ENCODE results near the gene ECE1.

The ECE1 gene

DNA sequence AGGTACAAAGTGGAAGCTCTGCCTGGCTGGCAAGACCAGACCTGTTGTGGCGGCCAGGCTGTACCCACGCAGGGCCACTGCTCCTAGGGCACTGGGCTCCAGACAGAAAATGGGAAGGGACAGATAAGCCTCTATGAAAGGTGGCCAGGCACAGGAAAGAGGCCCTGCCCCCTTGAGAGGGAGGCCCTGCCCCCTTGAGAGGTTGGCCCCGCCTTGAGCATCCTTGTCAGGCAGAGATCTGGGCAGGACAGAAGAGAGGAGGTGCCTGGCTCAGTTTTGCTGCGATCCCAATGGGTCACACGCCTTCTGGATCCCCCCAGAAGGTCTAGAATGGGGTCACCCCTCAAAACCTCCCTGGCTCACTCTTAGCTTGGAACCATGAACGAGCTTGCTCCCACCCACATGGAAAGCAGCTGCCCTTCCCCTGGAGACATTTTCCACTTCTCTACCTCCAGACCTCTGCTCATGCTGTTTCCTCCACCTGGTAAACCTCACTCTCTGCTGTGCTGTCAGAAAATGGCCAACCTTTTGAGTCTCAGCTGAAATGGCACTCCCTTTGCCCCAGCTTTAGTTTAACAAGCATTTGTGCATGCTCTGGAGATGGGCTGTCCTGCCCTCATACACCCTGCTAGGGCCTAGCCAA lies 17.5 kb upstream of the ECE1 start:
- 84% methylated on average over 3 of the region's 6 CpGs for WGBS (ENCODE audit: insufficient coverage)
- no peak overlapping the region for H3K4me3 ChIP-seq (ENCODE audit: control insufficient read depth in 1 of 7, extremely low read depth in 1 of 7, insufficient read depth in 4 of 7, low read depth in 2 of 7, low read length in 6 of 7)
- no peaks in the 10 kb centered on the region for H3K36me3 ChIP-seq (ENCODE audit: control insufficient read depth in 4 of 4, insufficient read depth in 4 of 4, low read length in 3 of 4)
- ChIA-PET POLR2A (no interaction called here), CTCF (interaction anchor here (1.3 to 2.1 kb wide), 2 partner anchors 14 to 26 kb away, joined by 5 to 7 read pairs; no protein-coding TSS in a partner anchor)
- no peak overlapping the region for H3K27ac ChIP-seq (ENCODE audit: insufficient read depth in 1 of 2, low read depth in 1 of 2, low read length in 2 of 2, poor library complexity in 1 of 2, severe bottlenecking in 2 of 2)
- H3K9me3 ChIP-seq (ENCODE audit: control extremely low read depth in 1 of 5, control insufficient read depth in 4 of 5, insufficient read depth in 2 of 5, low read depth in 1 of 5, low read length in 4 of 5): peaks cover 0 to 1% (median 0%) of the 10 kb centered on the region in 5 experiments
- no peak for DNase-seq
- H3K27me3 ChIP-seq (replicated peaks in 2 of 5; ENCODE audit: control insufficient read depth in 4 of 5, insufficient read depth in 5 of 5, low read length in 4 of 5): no peaks in the 10 kb centered on the region
- peaks cover 0 to 9% (median 3%) of the 10 kb centered on the region in 4 experiments for H3K4me1 ChIP-seq (ENCODE audit: control extremely low read depth in 1 of 4, control insufficient read depth in 4 of 4, insufficient read depth in 4 of 4, low read length in 3 of 4)

GRCh38 chr1:21307210-21307609 lies 16.9 kb upstream of the ECE1 start:
- ChIA-PET POLR2A (no interaction called here), CTCF (interaction anchor here (0.5 to 2.1 kb wide), 4 partner anchors 8 to 74 kb away, joined by 3 to 7 read pairs (median 5); no protein-coding TSS in a partner anchor)
- Histone ChIP-seq H3K36me3 (ENCODE audit: control insufficient read depth in 4 of 4, insufficient read depth in 4 of 4, low read length in 3 of 4) (no peaks in the 10 kb centered on the region), H3K4me1 (ENCODE audit: control extremely low read depth in 1 of 4, control insufficient read depth in 4 of 4, insufficient read depth in 4 of 4, low read length in 3 of 4) (peaks cover 0 to 9% (median 3%) of the 10 kb centered on the region in 4 experiments), H3K4me3 (ENCODE audit: control insufficient read depth in 1 of 7, extremely low read depth in 1 of 7, insufficient read depth in 4 of 7, low read depth in 2 of 7, low read length in 6 of 7) (no peak overlapping the region), H3K9me3 (ENCODE audit: control extremely low read depth in 1 of 5, control insufficient read depth in 4 of 5, insufficient read depth in 2 of 5, low read depth in 1 of 5, low read length in 4 of 5) (peaks cover 0 to 1% (median 0%) of the 10 kb centered on the region in 5 experiments), H3K27ac (ENCODE audit: insufficient read depth in 1 of 2, low read depth in 1 of 2, low read length in 2 of 2, poor library complexity in 1 of 2, severe bottlenecking in 2 of 2) (no peak overlapping the region), H3K27me3 (replicated peaks in 2 of 5; ENCODE audit: control insufficient read depth in 4 of 5, insufficient read depth in 5 of 5, low read length in 4 of 5) (no peaks in the 10 kb centered on the region)
- no peak for DNase-seq
- WGBS (ENCODE audit: insufficient coverage): 92% methylated on average over 6 of the region's 7 CpGs

DNA sequence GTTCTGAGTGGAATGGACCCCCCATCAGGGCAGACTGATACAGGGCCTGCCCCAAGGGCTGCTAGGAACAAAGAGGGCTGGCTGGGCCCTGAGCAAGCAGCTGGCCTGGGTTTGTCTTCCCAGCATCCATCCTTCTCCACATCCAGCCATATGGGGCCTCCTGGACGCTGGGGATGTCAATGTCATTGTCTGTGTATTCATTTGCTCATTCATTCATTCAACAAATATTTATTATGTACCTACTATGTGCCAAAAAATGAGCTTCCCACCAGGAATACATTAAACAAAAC lies 15.6 kb upstream of the ECE1 start:
- no peaks in the 10 kb centered on the region for H3K36me3 ChIP-seq (ENCODE audit: control insufficient read depth in 4 of 4, insufficient read depth in 4 of 4, low read length in 3 of 4)
- no peaks in the 10 kb centered on the region for H3K27me3 ChIP-seq (replicated peaks in 2 of 5; ENCODE audit: control insufficient read depth in 4 of 5, insufficient read depth in 5 of 5, low read length in 4 of 5)
- no peak overlapping the region for H3K4me3 ChIP-seq (ENCODE audit: control insufficient read depth in 1 of 7, extremely low read depth in 1 of 7, insufficient read depth in 4 of 7, low read depth in 2 of 7, low read length in 6 of 7)
- H3K4me1 ChIP-seq (ENCODE audit: control extremely low read depth in 1 of 4, control insufficient read depth in 4 of 4, insufficient read depth in 4 of 4, low read length in 3 of 4): peaks cover 0 to 9% (median 3%) of the 10 kb centered on the region in 4 experiments
- DNase-seq: no peak
- no CpG with 5 or more reads among the region's 1 CpG for WGBS (ENCODE audit: insufficient coverage)
- peaks cover 0 to 1% (median 0%) of the 10 kb centered on the region in 5 experiments for H3K9me3 ChIP-seq (ENCODE audit: control extremely low read depth in 1 of 5, control insufficient read depth in 4 of 5, insufficient read depth in 2 of 5, low read depth in 1 of 5, low read length in 4 of 5)
- POLR2A ChIA-PET: no interaction called here
- CTCF ChIA-PET: interaction anchor here (0.8 to 1.5 kb wide), 6 partner anchors 10 to 73 kb away, joined by 3 to 5 read pairs (median 3); no protein-coding TSS in a partner anchor
- no peak overlapping the region for H3K27ac ChIP-seq (ENCODE audit: insufficient read depth in 1 of 2, low read depth in 1 of 2, low read length in 2 of 2, poor library complexity in 1 of 2, severe bottlenecking in 2 of 2)

DNA sequence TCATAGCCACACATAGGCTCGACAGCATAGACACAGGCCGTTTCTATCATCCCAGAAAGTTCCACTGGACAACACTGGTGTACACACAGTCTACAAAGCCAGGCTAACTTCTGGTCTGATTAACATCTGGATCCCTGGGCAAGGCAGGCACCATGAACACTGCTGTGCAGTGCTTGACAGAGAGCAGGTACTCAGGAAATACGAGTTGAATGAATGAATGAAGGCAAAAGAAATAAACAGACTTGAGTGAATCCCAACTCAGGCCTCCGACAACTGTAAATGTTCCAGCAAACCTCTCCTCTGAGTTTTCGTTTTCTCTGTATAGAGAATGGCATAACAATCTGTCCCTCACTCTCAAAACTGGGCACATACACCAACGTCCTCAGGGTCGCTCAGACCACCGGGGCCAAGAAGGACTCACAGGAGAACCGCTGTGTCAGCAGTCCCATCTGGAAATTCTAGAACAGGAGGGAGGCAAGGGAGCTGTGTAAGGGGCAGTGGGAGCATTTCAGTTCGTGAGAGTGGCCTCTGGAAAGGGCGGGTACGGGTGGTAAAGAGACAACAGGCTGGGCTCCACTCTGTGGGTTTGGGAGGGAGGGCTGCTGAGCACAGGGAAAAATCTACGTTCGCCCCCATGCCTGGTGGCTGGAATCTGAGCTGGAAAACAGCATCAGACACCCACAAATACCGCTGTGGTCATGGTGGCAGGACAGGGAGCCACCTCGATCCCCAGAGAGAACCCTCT lies 15.1 kb upstream of the ECE1 start:
- 96% methylated on average over 14 of the region's 16 CpGs for WGBS (ENCODE audit: insufficient coverage)
- ChIA-PET CTCF (interaction anchor here (0.9 to 7.4 kb wide), 5 partner anchors 10 to 72 kb away, joined by 3 to 59 read pairs (median 3); no protein-coding TSS in a partner anchor), POLR2A (no interaction called here)
- Histone ChIP-seq H3K4me1 (ENCODE audit: control extremely low read depth in 1 of 4, control insufficient read depth in 4 of 4, insufficient read depth in 4 of 4, low read length in 3 of 4) (peaks cover 0 to 9% (median 3%) of the 10 kb centered on the region in 4 experiments), H3K9me3 (ENCODE audit: control extremely low read depth in 1 of 5, control insufficient read depth in 4 of 5, insufficient read depth in 2 of 5, low read depth in 1 of 5, low read length in 4 of 5) (peaks cover 0 to 1% (median 0%) of the 10 kb centered on the region in 5 experiments), H3K27me3 (replicated peaks in 2 of 5; ENCODE audit: control insufficient read depth in 4 of 5, insufficient read depth in 5 of 5, low read length in 4 of 5) (no peaks in the 10 kb centered on the region), H3K4me3 (ENCODE audit: control insufficient read depth in 1 of 7, extremely low read depth in 1 of 7, insufficient read depth in 4 of 7, low read depth in 2 of 7, low read length in 6 of 7) (no peak overlapping the region), H3K36me3 (ENCODE audit: control insufficient read depth in 4 of 4, insufficient read depth in 4 of 4, low read length in 3 of 4) (no peaks in the 10 kb centered on the region), H3K27ac (ENCODE audit: insufficient read depth in 1 of 2, low read depth in 1 of 2, low read length in 2 of 2, poor library complexity in 1 of 2, severe bottlenecking in 2 of 2) (no peak overlapping the region)
- no peak for DNase-seq

- H3K36me3 ChIP-seq (ENCODE audit: control insufficient read depth in 4 of 4, insufficient read depth in 4 of 4, low read length in 3 of 4): no peaks in the 10 kb centered on the region
- no peak overlapping the region for H3K27ac ChIP-seq (ENCODE audit: insufficient read depth in 1 of 2, low read depth in 1 of 2, low read length in 2 of 2, poor library complexity in 1 of 2, severe bottlenecking in 2 of 2)
- CTCF ChIA-PET: interaction anchor here (2.2 to 7.4 kb wide), 2 partner anchors 9 to 66 kb away, joined by 6 to 59 read pairs; no protein-coding TSS in a partner anchor
- no peak for DNase-seq
- no peaks in the 10 kb centered on the region for H3K9me3 ChIP-seq (ENCODE audit: control extremely low read depth in 1 of 5, control insufficient read depth in 4 of 5, insufficient read depth in 2 of 5, low read depth in 1 of 5, low read length in 4 of 5)
- H3K4me1 ChIP-seq (ENCODE audit: control extremely low read depth in 1 of 4, control insufficient read depth in 4 of 4, insufficient read depth in 4 of 4, low read length in 3 of 4): peaks cover 3 to 10% (median 6%) of the 10 kb centered on the region in 4 experiments
- 100% methylated on average over 2 of the region's 2 CpGs for WGBS (ENCODE audit: insufficient coverage)
- H3K27me3 ChIP-seq (replicated peaks in 2 of 5; ENCODE audit: control insufficient read depth in 4 of 5, insufficient read depth in 5 of 5, low read length in 4 of 5): no peaks in the 10 kb centered on the region
- H3K4me3 ChIP-seq (ENCODE audit: control insufficient read depth in 1 of 7, extremely low read depth in 1 of 7, insufficient read depth in 4 of 7, low read depth in 2 of 7, low read length in 6 of 7): no peak overlapping the region
- POLR2A ChIA-PET: no interaction called here
Observed at GRCh38 chr1:21304488-21304887, 14.2 kb upstream of the ECE1 start.

- Histone ChIP-seq H3K27me3 (replicated peaks in 2 of 5; ENCODE audit: control insufficient read depth in 4 of 5, insufficient read depth in 5 of 5, low read length in 4 of 5) (no peaks in the 10 kb centered on the region), H3K4me1 (ENCODE audit: control extremely low read depth in 1 of 4, control insufficient read depth in 4 of 4, insufficient read depth in 4 of 4, low read length in 3 of 4) (peaks cover 3 to 10% (median 8%) of the 10 kb centered on the region in 4 experiments), H3K27ac (ENCODE audit: insufficient read depth in 1 of 2, low read depth in 1 of 2, low read length in 2 of 2, poor library complexity in 1 of 2, severe bottlenecking in 2 of 2) (no peak overlapping the region), H3K9me3 (ENCODE audit: control extremely low read depth in 1 of 5, control insufficient read depth in 4 of 5, insufficient read depth in 2 of 5, low read depth in 1 of 5, low read length in 4 of 5) (no peaks in the 10 kb centered on the region), H3K36me3 (ENCODE audit: control insufficient read depth in 4 of 4, insufficient read depth in 4 of 4, low read length in 3 of 4) (no peaks in the 10 kb centered on the region), H3K4me3 (ENCODE audit: control insufficient read depth in 1 of 7, extremely low read depth in 1 of 7, insufficient read depth in 4 of 7, low read depth in 2 of 7, low read length in 6 of 7) (no peak overlapping the region)
- ChIA-PET CTCF (interaction anchor here (0.6 to 7.4 kb wide), 12 partner anchors 9 to 197 kb away, joined by 3 to 59 read pairs (median 4); no protein-coding TSS in a partner anchor), POLR2A (no interaction called here)
- DNase-seq: peak in 2 of 3 donors; percentile 33 to 40
- WGBS (ENCODE audit: insufficient coverage): 93% methylated on average over 8 of the region's 11 CpGs
Observed at GRCh38 chr1:21302747-21303715, 12.8 kb upstream of the ECE1 start.
